Left kidney (tissue), 1 donor: ENCODE results near the gene OTUD6A. TPM values are rescaled to one million over a fixed set of nuclear protein-coding genes. Genes with fewer than 3 reads are reported as not detected.

ENCODE experiments used
- polyA plus RNA-seq: library from polyadenylated mRNA; unstranded; fragments of 120-200 nt; gene quantifications from one replicate; pipeline ENCODE4 v1.2.1, GENCODE V29; 2013; ENCODE audit not compliant: insufficient read length

Gene OTUD6A
- polyA plus RNA-seq, 1 donor: not detected

Other genes starting within 250 kb of the OTUD6A start
- not detected for gene AWAT2, start 12.5 kb upstream of the OTUD6A start, polyA plus RNA-seq
- gene IGBP1, start 71.0 kb downstream of the OTUD6A start, polyA plus RNA-seq: 101 TPM
- 0.12 TPM for gene DGAT2L6, start 115.0 kb downstream of the OTUD6A start, polyA plus RNA-seq
- 0.15 TPM for gene AWAT1, start 172.2 kb downstream of the OTUD6A start, polyA plus RNA-seq
- gene P2RY4, start 197.7 kb downstream of the OTUD6A start, polyA plus RNA-seq: 0.48 TPM
- gene ARR3, start 205.9 kb downstream of the OTUD6A start, polyA plus RNA-seq: 1.6 TPM
- 1.6 TPM for gene RAB41, start 219.7 kb downstream of the OTUD6A start, polyA plus RNA-seq
- gene PDZD11, start 227.5 kb downstream of the OTUD6A start, polyA plus RNA-seq: 55.9 TPM
- gene KIF4A, start 227.6 kb downstream of the OTUD6A start, polyA plus RNA-seq: 26.0 TPM